HPDE6-E6E7 (cell line): ENCODE data around the gene RAB43.
"Not testable (repeated sequence)": the region's sequence is repeated elsewhere in the genome, so short reads cannot be mapped to it uniquely, and the experiment has no call there.

ENCODE experiments used
- DNase-seq: peaks from one replicate; pipeline ENCODE4 v3.0.0; 2011; ENCODE audit warnings: missing footprints; ENCODE audit errors: extremely low spot score

The RAB43 gene

GRCh38 chr3:129122412-129123011, 908 bp upstream of the RAB43 start:
- DNase-seq, result no peak

GRCh38 chr3:129121016-129121791, 400 bp downstream of the RAB43 start:
- DNase-seq, result no peak

DNA sequence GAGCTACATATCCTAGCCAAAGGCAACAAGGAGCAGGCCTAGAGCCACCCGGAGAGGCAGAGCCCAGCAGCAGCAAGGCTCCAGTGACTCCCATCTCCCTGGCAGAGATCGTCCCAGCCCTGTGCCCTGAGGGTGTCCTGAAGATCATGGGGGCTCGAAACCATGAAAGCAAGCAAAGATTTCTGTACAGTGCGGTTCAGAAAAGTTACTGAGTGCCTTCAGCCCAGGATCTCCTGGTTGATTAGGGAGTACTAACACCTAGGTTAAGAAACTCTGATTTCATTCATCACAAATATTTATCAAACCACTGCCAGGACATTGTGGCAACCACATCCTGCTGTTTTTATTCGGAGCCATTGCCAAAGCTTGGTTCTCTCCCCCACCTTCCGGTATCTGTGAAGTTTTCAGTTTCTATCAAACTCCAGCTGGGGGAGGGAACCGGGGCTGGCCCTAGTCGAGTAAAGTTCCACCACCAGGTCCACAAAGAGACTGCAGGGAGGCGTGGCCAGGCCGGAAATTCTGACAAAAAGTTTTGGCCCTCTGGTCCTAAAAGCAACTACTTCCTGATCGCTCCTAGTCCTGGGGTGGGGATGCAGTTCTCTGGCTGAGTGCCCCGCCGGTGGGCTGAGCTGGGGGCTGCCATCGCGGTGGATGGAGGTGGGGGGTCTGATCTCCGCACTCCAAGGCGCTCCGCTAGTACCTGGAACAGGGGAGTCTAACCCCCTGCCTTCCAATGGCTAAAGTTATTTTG, 1.2 kb downstream of the RAB43 start:
- DNase-seq, result peak; percentile 92

DNA sequence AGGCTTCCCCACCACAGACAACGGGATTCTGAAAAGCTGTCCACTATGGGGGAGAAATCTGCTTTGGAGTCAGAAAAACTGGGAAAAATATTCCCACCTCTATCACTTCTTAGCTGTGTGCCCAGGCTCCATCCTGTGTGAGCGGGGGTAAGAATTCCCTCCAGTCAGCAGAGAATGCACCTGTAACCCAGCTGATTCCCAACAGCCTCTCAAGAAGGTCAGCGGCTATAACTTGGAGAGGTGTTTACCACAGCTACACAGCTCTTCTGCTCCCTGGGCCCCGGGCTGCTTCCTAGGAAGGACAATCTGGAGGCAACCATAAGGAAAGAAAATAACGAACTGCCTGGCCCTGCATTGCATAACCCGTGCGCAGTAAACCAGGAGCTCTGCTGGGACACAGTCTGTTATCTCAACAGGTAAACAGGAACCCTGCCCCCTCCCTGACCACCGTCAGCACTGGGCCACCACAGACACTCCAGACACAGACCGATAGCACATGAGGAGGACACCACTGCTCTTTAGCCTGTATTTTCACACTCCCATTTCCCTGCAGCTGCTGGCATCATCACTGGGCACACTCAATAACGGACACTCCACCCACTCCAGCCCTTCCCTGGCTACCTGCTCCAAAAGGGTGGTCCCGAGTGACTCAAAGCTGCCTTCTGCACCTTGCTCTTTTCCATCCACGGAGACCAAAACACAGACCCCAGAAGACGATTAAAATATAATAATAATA, 2.1 kb downstream of the RAB43 start:
- DNase-seq, result no peak

GRCh38 chr3:129118745-129119144, 2.9 kb downstream of the RAB43 start:
- no peak for DNase-seq

DNA sequence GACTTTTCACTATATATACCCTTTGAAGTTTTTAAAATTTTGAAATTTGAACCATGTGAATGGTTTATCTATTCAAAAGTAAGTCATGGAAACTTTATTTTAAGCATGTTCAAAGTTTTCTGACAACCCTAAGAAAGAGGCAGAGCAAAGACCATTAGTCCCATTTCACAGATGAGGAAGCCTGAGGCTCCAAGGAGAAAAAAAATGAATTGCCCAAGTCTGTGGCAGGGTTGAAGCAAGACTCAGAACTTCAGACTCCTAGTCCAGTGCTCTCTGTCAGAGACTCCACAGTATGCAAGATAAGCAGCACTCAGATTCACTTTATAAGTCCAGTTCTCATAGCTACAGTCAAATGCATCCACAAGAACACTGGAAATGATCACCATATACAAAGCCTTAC, 4.5 kb downstream of the RAB43 start:
- DNase-seq, result no peak

- DNase-seq, result no peak
These were observed 5.1 kb downstream of the RAB43 start for GRCh38 chr3:129116482-129116946.

DNA sequence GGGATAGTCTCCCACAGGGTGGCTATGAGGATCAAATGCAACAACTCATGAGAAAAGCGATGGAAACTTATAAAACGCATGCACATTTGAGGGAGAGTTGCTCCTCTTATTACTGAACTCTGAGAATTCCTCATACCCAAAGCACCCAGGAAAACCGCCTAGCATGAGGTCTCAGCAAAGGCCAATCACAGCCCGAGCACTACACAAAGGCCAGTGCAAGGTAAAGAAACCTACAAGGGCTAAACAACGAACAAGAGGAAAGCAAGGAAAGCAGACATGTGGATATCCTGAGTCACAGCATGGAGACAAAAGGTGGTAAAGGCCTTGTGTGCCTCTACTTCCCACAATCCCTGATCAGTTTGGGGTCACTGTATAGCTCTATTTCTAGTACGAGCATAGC, 7.1 kb downstream of the RAB43 start:
- no peak for DNase-seq

GRCh38 chr3:129112308-129113052, 9.1 kb downstream of the RAB43 start:
- DNase-seq, result no peak

DNA sequence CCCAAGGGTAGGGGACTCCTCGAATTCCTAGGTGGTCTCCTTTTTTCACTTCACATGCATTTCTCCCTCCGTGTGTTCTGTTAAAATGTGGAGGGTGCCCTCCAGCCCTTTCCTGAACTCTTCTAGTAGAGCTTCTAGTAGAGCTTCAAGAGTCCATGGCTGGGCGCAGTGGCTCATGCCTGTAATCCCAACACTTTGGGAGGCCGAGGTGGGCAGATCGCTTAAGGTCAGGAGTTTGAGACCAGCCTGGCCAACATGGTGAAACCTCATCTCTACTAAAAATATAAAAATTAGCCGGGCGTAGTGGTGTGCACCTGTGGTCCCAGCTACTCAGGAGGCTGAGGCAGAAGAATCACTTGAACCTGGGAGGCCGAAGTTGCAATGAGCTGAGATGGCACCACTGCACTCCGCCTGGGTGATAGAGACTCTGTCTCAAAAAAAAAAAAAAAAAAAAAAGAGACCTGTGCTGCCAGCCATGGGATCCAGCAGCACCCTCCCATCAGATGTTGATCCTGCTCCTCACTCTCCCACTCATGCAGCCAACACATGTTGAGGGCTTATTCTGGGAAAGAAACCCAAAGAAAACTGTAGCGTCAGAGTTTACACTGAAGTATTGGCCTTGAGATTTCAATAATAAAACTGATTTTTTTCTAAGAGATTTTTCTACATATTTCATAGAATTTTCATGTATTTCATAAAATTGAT, 10.4 kb downstream of the RAB43 start:
- not testable (repeated sequence) for DNase-seq

DNA sequence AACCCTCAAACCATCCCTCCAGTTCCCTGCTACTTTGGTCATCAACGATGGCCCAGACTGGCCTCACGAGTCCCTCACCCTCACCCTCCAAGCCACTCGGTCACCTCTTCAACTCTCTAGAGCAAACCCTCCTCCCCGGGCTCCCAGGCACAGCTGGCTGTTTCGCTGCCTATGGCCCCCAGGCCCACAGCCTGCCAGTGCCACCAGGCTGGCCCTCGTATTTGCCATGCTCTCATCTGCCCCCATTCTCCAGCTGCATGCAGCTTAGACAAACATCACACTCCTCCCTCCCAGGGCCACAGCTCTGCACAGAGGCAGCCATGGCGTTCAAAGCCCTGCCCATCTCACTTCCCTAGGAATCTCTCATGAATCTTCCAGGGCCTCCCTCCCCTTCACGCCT, 13.8 kb downstream of the RAB43 start:
- DNase-seq, result no peak

DNA sequence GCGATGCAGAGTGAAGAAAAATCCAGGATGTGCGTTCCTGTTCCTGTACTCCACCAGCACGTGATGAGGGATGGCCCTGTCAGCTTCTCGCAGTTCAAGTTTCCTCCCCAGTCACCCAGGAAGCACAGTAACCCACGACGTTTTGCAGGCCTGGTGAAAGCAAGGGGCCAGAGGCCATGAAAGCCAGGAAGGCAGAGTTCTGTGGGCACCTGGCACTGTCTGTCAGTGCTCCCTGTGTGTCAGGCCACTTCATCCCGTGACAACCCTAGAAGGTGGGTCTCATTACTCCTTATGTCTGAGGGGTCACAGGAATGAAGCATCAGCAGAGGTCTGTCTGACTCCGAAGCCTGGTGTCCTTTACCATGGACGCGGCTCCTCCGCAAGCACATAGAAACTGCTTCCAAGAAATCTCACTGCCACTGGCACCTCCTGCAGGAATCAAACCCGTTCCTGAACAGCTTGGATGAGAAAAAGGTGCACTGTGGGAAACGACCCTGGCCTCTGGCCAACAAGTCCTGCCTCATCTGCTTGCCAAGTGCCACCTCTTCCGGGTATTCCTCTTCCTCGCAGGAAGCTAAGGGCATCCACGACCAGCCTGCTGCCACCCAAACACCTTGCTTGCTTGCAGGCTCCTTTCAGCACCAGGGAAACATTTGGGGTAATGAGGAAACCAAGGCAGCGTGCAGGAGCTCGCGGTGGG, 14.6 kb downstream of the RAB43 start:
- DNase-seq, result no peak

- DNase-seq, result no peak
These were observed 15.3 kb downstream of the RAB43 start for GRCh38 chr3:129106320-129106719.

- DNase-seq, result no peak
These were observed 15.7 kb downstream of the RAB43 start for GRCh38 chr3:129105862-129106261.

- DNase-seq, result no peak
These were observed 17.0 kb downstream of the RAB43 start for GRCh38 chr3:129104498-129105079.

DNA sequence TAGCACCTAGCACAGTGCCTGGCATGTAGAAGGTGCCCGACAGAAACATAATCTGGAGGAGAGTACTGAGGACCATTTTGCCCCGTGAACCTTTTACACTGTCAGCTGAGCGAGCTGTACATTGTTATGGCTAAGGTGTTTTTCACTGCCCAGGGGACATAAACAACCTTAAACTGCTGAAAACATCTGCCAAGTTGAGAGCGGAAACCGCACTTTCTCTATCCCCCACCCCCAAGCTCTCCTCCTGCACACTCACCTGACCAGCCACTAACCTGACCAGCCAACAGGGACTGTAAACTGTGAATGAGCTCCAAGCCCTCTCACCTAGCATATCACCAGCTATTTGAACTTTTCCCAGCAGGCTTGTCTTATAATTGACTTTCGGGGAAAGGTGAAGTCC, 17.6 kb downstream of the RAB43 start:
- DNase-seq, result no peak

DNA sequence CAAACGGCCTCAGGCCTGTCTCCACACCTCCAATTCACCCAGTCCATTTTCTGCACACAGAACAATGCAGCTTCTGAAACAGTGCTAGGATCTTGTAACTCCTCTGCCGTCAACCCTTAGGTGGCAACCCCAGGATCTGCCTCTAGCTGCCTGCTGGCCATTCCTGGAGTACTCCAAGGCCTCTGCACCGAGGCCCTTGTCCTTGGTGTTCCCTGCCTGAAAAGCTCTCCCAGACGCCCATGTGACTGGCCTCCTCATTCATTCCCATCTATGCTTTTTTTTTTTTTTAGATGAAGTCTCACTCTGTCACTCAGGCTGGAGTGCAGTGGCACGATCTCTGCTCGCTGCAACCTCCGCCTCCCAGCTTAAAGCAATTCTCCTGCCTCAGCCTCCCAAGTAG, 18.3 kb downstream of the RAB43 start:
- no peak for DNase-seq

GRCh38 chr3:129101370-129102138, 20.1 kb downstream of the RAB43 start:
- DNase-seq, result no peak

GRCh38 chr3:129100274-129100673, 21.3 kb downstream of the RAB43 start:
- no peak for DNase-seq
